ENCODE results near the gene PRIM2.
"Not testable (repeated sequence)": the region's sequence is repeated elsewhere in the genome, so short reads cannot be mapped to it uniquely, and the experiment has no call there.

PRIM2 gene

DNA sequence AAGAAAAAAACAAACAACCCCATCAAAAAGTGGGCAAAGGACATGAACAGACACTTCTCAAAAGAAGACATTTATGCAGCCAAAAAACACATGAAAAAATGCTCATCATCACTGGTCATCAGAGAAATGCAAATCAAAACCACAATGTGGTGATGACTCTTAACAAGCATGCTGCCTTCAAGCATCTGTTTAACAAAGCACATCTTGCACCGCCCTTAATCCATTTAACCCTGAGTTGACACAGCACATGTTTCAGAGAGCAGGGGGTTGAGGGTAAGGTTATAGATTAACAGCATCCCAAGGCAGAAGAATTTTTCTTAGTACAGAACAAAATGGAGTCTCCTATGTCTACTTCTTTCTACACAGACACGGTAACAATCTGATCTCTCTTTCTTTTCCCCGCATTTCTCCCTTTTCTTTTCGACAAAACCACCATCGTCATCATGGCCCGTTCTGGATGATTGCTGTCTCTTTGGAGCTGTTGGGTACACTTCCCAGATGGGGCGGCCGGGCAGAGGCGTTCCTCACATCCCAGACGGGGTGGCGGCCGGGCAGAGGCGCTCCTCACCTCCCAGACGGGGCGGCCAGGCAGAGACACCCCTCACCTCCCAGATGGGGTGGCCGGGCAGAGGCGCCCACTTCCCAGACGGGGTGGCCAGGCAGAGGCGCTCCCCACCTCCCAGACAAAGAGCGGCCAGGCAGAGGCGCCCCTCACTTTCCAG is 7.2 kb upstream of the PRIM2 start:
- DNase-seq = not testable (repeated sequence)

GRCh38 chr6:57310817-57311157 is 6.6 kb upstream of the PRIM2 start:
- DNase-seq = no peak

DNA sequence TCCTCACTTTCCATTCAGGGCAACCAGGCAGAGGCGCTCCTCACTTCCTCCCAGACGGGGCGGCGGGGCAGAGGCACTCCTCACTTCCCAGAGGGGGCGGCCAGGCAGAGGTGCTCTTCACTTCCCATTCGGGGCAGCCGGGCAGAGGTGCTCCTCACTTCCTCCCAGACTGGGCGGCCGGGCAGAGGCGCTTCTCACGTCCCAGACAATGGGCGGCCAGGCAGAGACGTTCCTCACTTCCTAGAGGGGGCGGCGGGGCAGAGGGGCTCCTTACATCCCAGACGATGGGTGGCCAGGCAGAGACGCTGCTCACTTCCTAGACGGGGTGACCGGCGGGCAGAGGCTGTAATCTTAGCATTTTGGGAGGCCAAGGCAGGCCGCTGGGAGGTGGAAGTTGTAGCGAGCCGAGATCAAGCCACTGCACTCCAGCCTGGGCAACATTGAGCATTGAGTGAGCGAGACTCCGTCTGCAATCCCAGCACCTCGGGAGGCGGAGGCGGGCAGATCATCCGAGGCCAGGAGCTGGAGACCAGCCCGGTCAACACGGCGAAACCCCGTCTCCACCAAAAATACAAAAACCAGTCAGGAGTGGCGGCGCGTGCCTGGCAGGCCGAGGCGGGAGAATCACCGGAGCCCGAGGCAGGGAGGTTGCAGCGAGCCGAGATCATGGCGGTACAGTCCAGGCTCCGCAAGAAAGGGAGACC is 6.0 kb upstream of the PRIM2 start:
- DNase-seq = not testable (repeated sequence)

- DNase-seq = no peak
Observed at GRCh38 chr6:57312004-57312345, 5.5 kb upstream of the PRIM2 start.

DNA sequence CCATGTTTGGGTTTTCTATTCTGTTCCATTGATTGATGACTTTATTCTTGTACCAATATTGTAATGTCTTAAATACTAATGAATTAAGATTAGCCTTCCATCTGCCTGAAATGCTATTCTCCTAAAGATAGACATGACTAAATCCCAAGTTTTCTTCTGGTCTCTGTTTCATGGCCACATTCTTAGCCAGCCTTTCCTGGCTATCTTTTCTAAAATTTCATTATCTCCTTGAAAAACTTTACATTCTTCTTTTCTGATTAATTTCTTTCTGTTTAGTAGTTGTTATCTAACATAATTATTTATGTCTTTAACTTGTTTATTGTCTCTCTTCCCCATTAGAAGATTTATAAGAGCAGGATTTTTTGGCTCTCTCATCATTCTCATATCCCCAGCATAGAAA is 4.4 kb upstream of the PRIM2 start:
- DNase-seq = no peak

- no peak for DNase-seq
Observed at GRCh38 chr6:57313711-57314471, 3.5 kb upstream of the PRIM2 start.

- peak; percentile 23 to 80 for DNase-seq
Observed at GRCh38 chr6:57315111-57315510, 2.3 kb upstream of the PRIM2 start.

DNA sequence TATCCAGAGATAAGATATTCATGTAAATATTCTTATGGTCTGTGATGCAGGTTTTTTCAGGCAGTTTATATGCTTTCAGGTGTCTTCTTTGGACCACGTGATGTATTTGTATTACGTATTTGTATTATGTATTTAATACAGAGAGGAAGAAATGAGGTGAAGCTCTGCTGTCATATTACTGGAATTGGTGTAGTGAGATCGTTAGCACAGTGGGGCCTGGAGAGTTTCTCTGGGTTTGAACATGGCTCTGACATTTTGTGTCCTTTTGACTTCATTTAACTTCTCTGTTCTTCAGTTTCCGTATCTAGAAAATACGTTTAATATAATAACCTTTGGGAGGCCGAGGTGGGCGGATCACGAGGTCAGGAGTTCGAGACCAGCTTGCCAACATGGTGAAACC is 1.6 kb upstream of the PRIM2 start:
- DNase-seq = no peak

DNA sequence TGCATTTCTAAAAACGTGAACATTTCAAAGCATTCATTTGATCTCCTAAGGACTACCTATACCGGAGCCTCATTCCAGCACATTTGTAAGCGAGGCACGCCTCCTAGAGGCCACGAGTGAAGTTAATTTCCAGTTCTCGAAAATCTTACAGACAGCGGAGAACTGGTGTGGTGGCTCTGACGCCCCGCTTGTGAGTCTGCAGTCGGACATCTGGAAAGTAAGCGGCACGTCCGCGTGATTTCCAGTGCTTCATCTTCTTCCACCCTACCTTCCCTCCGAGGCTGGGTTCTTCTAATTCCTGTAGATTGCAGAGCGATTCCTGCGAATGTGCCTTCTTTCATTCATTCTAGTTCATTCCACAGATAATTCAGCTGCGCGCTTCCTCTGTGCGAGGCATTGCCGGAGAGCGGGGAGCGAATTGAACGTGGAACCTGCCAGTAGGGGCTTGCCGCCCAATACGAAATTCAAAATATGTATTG is 810 bp upstream of the PRIM2 start:
- DNase-seq = peak; percentile 71 to 94

- peak in 1 of 2 experiments; percentile 11 for DNase-seq
Observed at GRCh38 chr6:57324538-57324937, 7.1 kb downstream of the PRIM2 start.

GRCh38 chr6:57327311-57327710 is 9.9 kb downstream of the PRIM2 start:
- DNase-seq = no peak

- DNase-seq = no peak
Observed at GRCh38 chr6:57328074-57328473, 10.6 kb downstream of the PRIM2 start.

GRCh38 chr6:57329933-57330332 is 12.5 kb downstream of the PRIM2 start:
- DNase-seq = no peak

- no peak for DNase-seq
Observed at GRCh38 chr6:57342148-57342669, 24.8 kb downstream of the PRIM2 start.

- not testable (repeated sequence) for DNase-seq
Observed at GRCh38 chr6:57343342-57343741, 25.9 kb downstream of the PRIM2 start.

- not testable (repeated sequence) for DNase-seq
Observed at GRCh38 chr6:57346715-57347114, 29.3 kb downstream of the PRIM2 start.

DNA sequence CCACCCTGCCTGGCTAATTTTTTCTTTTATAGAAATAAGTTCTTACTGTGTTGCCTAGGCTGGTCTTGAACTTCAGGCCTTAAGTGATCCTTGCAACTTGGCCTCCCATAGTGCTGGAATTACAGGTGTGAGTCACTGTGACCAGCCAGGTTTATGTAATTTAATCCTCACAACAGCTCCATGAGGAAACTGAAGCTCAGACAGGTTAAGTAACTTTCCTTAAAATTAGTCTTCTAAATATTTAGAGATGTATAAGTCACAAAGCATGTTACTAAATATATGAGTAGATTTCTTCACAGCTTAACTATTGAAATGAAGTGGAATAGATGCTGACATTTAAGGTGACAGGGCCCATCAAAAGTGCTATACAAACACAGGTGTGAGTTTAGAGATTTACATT is 30.2 kb downstream of the PRIM2 start:
- not testable (repeated sequence) for DNase-seq

DNA sequence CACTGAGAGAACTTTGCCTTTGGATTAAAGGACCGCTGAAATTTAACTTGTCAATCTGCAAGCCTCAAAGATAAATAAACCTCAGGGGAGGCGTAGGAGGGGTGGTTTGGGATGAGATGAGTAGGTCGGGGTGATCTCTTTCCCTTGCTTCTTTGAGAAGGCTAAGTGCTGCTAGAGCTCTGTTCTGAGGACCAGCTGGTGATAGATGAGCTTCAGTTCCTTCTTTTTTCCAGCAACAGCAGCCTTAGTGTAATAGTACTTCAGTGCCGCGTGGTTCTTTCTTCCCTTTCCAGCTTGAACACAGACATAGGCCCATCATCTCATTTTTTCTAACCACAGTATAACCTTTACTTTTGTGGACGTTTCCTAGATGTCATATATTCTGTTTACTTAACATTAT is 33.0 kb downstream of the PRIM2 start:
- peak in 1 of 2 experiments; percentile 10 for DNase-seq

DNA sequence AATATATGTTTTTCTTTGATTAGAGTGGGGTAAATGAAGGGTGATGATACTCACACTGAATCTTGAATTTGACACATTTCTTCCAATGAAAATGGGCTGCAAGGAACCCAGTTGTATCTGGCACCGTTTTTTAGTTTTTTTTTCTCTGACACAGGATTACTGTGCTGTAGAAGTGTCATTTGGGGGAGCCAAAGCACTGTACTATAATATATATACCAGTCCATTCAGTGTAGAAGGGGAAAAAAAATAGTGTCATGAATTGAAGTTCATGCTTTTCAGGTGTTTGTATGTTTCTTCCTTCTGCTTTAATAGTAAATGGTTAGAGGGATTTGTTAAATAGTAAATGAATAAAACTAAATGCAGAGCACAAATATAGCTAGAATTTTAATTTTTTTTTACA is 35.2 kb downstream of the PRIM2 start:
- not testable (repeated sequence) for DNase-seq

GRCh38 chr6:57358319-57358718 is 40.9 kb downstream of the PRIM2 start:
- DNase-seq = not testable (repeated sequence)

- not testable (repeated sequence) for DNase-seq
Observed at GRCh38 chr6:57359766-57360165, 42.3 kb downstream of the PRIM2 start.

DNA sequence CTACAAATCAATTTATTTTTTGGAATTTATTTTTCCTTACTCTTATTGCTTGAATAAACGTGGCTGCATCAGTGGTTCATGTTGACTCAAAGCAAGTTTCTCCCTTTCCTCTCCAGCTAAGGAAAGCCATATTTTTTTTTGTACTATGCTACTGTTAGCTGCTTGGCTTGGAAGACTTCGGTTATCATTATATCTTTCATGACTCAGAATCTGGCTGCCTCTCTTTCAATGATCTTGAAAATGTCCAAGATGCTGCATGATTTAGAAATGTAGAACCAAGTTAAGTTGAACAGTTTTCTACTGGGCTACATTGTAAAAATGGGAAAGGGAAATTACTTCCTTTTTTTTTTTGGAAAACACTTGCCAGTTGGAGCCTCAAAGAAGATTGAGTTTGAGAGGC is 44.9 kb downstream of the PRIM2 start:
- DNase-seq = not testable (repeated sequence)

- not testable (repeated sequence) for DNase-seq
Observed at GRCh38 chr6:57365076-57365583, 47.7 kb downstream of the PRIM2 start.
